ENCODE results near the gene TRMT44. TPM values are rescaled to one million over a fixed set of nuclear protein-coding genes. Genes with fewer than 3 reads are reported as not detected.

The TRMT44 gene
- total RNA-seq, 1 experiment from 2014 or later, result 25.8 TPM

DNA sequence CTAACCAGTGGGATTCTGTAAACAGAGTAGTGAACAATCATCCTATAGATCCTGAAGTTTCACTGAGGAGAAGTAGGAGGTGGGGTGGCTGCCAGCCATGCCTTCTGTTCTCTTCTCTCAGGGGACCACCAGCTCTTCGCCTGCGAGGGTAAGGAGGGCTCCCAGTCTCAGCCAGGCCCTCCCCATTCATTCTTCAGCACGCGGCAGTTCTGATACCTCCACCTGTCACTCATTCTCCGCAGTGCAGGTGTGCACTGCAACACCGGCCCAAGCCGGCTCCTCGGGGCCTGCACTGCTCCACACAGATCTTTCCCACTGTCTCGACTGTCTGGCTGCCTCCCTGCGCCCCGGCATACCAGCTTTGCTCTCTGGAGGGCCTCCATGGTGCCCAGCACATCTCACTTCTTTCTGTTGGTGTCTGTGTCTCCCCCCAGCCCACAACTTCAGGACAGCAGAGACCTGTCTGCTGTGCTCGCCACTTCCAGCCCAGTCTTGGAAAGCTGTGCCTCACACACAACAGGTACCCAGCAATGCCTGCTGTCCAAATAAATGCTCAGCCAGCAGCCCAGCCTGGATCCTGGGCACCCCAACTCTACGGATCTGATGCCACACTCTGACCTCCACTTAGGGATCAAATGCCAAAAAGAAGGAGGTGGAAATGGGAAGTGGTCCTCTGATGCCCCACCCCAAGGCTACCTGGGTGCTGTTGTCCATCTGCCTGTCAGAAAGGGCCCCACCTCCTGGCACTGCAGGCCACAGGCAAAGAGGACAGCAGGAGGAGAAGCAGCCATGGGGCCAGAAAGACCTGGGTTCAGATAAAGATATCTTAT is 29.0 kb upstream of the TRMT44 start:
- H4K20me1 ChIP-seq (ENCODE audit: insufficient read depth), result no peaks in the 10 kb centered on the region
- peaks cover 0 to 10% of the 10 kb centered on the region in 2 experiments; a peak in 2 of 4 replicates for H3K36me3 ChIP-seq (ENCODE audit: control insufficient read depth in 1 of 2, insufficient read depth in 2 of 2, low read length in 2 of 2)
- no peak overlapping the region for H2AFZ ChIP-seq (ENCODE audit: low read depth, low read length, poor library complexity, severe bottlenecking)
- no TSS peak for BruUV-seq (replicated peaks)
- ChIA-PET POLR2A (no interaction called here), RAD21 (ENCODE audit: low non-redundant PET in 1 of 2, low total read pairs in 2 of 2, uncharacterized antibody in 2 of 2, unreplicated experiment in 2 of 2) (interaction anchor here (1.2 to 1.7 kb wide), 2 partner anchors 169 kb away, joined by 3 to 6 read pairs; no protein-coding TSS in a partner anchor), CTCF (interaction anchor here (0.9 to 1.6 kb wide), 8 partner anchors 8 to 506 kb away, joined by 3 to 21 read pairs (median 6); no protein-coding TSS in a partner anchor)
- H3K9ac ChIP-seq (ENCODE audit: low read length), result no peak overlapping the region
- H3K27ac ChIP-seq (ENCODE audit: low read depth, low read length), result no peak overlapping the region
- no peaks in the 10 kb centered on the region for H3K9me2 ChIP-seq (ENCODE audit: insufficient read depth)
- H3K79me2 ChIP-seq (ENCODE audit: insufficient read depth, low read length), result no peaks in the 10 kb centered on the region
- intact Hi-C loops (cut with micrococcal nuclease), result no loop called here
- H3K4me3 ChIP-seq (replicated peaks in 1 of 2; ENCODE audit: low read depth in 1 of 2, low read length in 2 of 2), result no peak overlapping the region
- H3K27me3 ChIP-seq (ENCODE audit: insufficient read depth, low read length), result no peaks in the 10 kb centered on the region
- TF ChIP-seq, protein P1, sequence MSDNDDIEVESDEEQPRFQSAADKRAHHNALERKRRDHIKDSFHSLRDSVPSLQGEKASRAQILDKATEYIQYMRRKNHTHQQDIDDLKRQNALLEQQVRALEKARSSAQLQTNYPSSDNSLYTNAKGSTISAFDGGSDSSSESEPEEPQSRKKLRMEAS (IDR thresholded peaks at IDR 0.05), result no peak
- TF ChIP-seq, protein P2, sequence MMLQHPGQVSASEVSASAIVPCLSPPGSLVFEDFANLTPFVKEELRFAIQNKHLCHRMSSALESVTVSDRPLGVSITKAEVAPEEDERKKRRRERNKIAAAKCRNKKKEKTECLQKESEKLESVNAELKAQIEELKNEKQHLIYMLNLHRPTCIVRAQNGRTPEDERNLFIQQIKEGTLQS (IDR thresholded peaks at IDR 0.05), result no peak
- no peak for ATAC-seq
- H3K4me1 ChIP-seq (ENCODE audit: control insufficient read depth in 1 of 2, insufficient read depth in 2 of 2, low read length in 2 of 2), result peaks cover 12 to 15% of the 10 kb centered on the region in 2 experiments; a peak in 3 of 4 replicates
- no peaks in the 10 kb centered on the region for H3K9me3 ChIP-seq (ENCODE audit: control insufficient read depth in 1 of 2, insufficient read depth in 1 of 2, low read depth in 1 of 2, low read length in 2 of 2)
- no peak overlapping the region for H3K4me2 ChIP-seq (ENCODE audit: low read length)
- no peak for DNase-seq (ENCODE audit: low read depth, low spot score)

DNA sequence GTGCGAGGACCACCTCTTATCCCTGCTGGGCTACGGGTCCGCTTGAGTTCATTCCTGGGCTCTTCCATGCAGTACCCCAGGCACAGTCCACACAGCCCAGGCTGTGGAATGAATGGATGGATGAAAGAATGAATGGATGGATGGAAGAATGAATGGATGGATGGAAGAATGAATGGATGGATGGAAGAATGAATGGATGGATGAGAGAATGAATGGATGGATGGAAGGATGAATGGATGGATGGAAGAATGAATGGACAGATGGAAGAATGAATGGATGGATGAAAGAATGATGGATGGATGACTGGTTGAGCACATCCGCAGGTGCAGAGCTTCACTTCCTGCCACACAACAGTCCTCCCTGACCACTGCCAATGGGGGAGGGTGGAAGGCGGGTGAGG is 28.3 kb upstream of the TRMT44 start:
- ChIA-PET POLR2A (no interaction called here), RAD21 (ENCODE audit: low non-redundant PET in 1 of 2, low total read pairs in 2 of 2, uncharacterized antibody in 2 of 2, unreplicated experiment in 2 of 2) (no interaction called here), CTCF (no interaction called here)
- no TSS peak for BruUV-seq (replicated peaks)
- TF ChIP-seq EZH2phosphoT487 (IDR thresholded peaks at IDR 0.05; ENCODE audit: borderline replicate concordance) (no peak), ZFX (IDR thresholded peaks at IDR 0.05) (no peak), EGR1 (IDR thresholded peaks at IDR 0.05; ENCODE audit: low read depth) (no peak), ZNF274 (IDR thresholded peaks at IDR 0.05; ENCODE audit: low read depth, low read length) (no peak), RAD21 (IDR thresholded peaks at IDR 0.05; ENCODE audit: low read depth) (no peak), SP1 (IDR thresholded peaks at IDR 0.05; ENCODE audit: low read depth) (no peak), POLR2AphosphoS5 (IDR thresholded peaks at IDR 0.05; ENCODE audit: low read depth, low read length) (no peak), CEBPB (IDR thresholded peaks at IDR 0.05; ENCODE audit: low read depth) (no peak), CBX3 (IDR thresholded peaks at IDR 0.05; ENCODE audit: low read depth) (no peak), EZH2 (IDR thresholded peaks at IDR 0.05) (no peak), SRF (IDR thresholded peaks at IDR 0.05; ENCODE audit: low read depth) (no peak), SIN3A (IDR thresholded peaks at IDR 0.05; ENCODE audit: low read depth) (no peak)
- TF ChIP-seq, protein P3, sequence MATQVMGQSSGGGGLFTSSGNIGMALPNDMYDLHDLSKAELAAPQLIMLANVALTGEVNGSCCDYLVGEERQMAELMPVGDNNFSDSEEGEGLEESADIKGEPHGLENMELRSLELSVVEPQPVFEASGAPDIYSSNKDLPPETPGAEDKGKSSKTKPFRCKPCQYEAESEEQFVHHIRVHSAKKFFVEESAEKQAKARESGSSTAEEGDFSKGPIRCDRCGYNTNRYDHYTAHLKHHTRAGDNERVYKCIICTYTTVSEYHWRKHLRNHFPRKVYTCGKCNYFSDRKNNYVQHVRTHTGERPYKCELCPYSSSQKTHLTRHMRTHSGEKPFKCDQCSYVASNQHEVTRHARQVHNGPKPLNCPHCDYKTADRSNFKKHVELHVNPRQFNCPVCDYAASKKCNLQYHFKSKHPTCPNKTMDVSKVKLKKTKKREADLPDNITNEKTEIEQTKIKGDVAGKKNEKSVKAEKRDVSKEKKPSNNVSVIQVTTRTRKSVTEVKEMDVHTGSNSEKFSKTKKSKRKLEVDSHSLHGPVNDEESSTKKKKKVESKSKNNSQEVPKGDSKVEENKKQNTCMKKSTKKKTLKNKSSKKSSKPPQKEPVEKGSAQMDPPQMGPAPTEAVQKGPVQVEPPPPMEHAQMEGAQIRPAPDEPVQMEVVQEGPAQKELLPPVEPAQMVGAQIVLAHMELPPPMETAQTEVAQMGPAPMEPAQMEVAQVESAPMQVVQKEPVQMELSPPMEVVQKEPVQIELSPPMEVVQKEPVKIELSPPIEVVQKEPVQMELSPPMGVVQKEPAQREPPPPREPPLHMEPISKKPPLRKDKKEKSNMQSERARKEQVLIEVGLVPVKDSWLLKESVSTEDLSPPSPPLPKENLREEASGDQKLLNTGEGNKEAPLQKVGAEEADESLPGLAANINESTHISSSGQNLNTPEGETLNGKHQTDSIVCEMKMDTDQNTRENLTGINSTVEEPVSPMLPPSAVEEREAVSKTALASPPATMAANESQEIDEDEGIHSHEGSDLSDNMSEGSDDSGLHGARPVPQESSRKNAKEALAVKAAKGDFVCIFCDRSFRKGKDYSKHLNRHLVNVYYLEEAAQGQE (IDR thresholded peaks at IDR 0.05; ENCODE audit: low read depth), result no peak
- no peaks in the 10 kb centered on the region for H4K20me1 ChIP-seq (ENCODE audit: insufficient read depth)
- H3K4me2 ChIP-seq (ENCODE audit: low read length), result no peak overlapping the region
- H2AFZ ChIP-seq (ENCODE audit: low read depth, low read length, poor library complexity, severe bottlenecking), result no peak overlapping the region
- ATAC-seq (no peak), DNase-seq (ENCODE audit: low read depth, low spot score) (no peak)
- no peaks in the 10 kb centered on the region for H3K9me2 ChIP-seq (ENCODE audit: insufficient read depth)
- H3K4me1 ChIP-seq (ENCODE audit: control insufficient read depth in 1 of 2, insufficient read depth in 2 of 2, low read length in 2 of 2), result peaks cover 12 to 15% of the 10 kb centered on the region in 2 experiments; a peak in 3 of 4 replicates
- H3K79me2 ChIP-seq (ENCODE audit: insufficient read depth, low read length), result no peaks in the 10 kb centered on the region
- no peak overlapping the region for H3K27ac ChIP-seq (ENCODE audit: low read depth, low read length)
- intact Hi-C loops (cut with micrococcal nuclease), result no loop called here
- H3K27me3 ChIP-seq (ENCODE audit: insufficient read depth, low read length), result no peaks in the 10 kb centered on the region
- no peak overlapping the region for H3K4me3 ChIP-seq (replicated peaks in 1 of 2; ENCODE audit: low read depth in 1 of 2, low read length in 2 of 2)
- H3K36me3 ChIP-seq (ENCODE audit: control insufficient read depth in 1 of 2, insufficient read depth in 2 of 2, low read length in 2 of 2), result peaks cover 0 to 10% of the 10 kb centered on the region in 2 experiments; a peak in 2 of 4 replicates
- no peaks in the 10 kb centered on the region for H3K9me3 ChIP-seq (ENCODE audit: control insufficient read depth in 1 of 2, insufficient read depth in 1 of 2, low read depth in 1 of 2, low read length in 2 of 2)
- H3K9ac ChIP-seq (ENCODE audit: low read length), result no peak overlapping the region
